NB4 (cell line): ENCODE data around the gene NAT14.

ENCODE experiments used
- DNase-seq: peaks from one replicate; pipeline ENCODE4 v3.0.0; 2010; ENCODE audit warnings: low read depth
- H3K4me3 ChIP-seq: one replicate; pipeline ENCODE4 v1.5.1; 2011; ENCODE audit warnings: mild to moderate bottlenecking, low read depth, low read length, moderate library complexity
- CTCF ChIP-seq: IDR thresholded peaks from one replicate; pipeline ENCODE4 v1.5.1; 2012; ENCODE audit warnings: low read depth, low read length
- MYC ChIP-seq: IDR thresholded peaks from 2 replicates; pipeline ENCODE4 v1.6.1; 2011; ENCODE audit warnings: low read depth, low read length
- POLR2A ChIP-seq: IDR thresholded peaks from 2 replicates; pipeline ENCODE4 v1.6.1; 2011; ENCODE audit warnings: mild to moderate bottlenecking; ENCODE audit not compliant: insufficient read length; ENCODE audit errors: extremely low read depth
- TF ChIP-seq, protein P1 (sequence below): IDR thresholded peaks from 2 replicates; pipeline ENCODE4 v1.6.1; 2011; ENCODE audit warnings: low read depth, low read length

The NAT14 gene

DNA sequence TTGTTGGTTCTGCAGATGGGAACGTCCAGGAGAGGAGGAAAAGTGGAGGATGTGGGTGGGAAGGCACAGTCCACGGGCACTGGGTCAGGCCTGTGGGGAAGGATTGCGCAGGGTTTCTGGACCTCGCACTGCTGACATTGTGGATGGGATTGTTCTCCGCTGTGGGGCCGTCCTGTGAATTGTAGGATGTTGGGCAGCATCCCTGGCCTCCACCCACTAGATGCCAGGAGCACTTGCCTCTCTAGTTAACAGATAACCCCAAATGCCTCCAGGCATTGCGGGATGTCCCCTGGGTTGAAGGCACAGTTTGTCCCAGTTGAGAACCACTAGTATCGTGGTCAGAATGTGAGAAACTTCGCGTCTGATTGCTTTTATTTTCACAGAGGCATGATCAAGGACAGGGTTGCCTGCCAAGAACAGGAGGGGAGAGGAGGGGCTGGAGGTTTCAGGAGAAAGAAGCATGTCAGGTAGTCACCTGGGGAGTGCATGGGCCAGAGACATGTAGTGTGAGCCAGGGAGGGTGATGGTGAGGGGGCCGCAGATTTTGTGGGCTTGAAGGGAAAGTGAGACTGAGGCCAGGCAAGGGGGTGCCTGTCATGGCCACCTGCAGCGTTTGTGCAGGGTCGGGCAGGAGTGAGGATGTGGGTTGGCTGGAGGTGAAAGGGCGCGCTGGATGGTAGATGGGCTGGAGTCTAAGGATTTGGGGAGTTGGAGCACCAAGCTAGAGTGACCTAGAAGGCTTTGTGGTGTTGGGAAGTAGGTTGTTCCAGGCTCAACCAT lies 5.3 kb upstream of the NAT14 start:
- H3K4me3 ChIP-seq = no peak overlapping the region
- TF ChIP-seq MYC (no peak), POLR2A (no peak), CTCF (no peak)
- TF ChIP-seq, protein P1, sequence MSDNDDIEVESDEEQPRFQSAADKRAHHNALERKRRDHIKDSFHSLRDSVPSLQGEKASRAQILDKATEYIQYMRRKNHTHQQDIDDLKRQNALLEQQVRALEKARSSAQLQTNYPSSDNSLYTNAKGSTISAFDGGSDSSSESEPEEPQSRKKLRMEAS = no peak
- no peak for DNase-seq

GRCh38 chr19:55481148-55481793 lies 3.7 kb upstream of the NAT14 start:
- no peak for DNase-seq
- no peak for TF ChIP-seq CTCF
- no peak for TF ChIP-seq MYC
- TF ChIP-seq POLR2A = no peak

DNA sequence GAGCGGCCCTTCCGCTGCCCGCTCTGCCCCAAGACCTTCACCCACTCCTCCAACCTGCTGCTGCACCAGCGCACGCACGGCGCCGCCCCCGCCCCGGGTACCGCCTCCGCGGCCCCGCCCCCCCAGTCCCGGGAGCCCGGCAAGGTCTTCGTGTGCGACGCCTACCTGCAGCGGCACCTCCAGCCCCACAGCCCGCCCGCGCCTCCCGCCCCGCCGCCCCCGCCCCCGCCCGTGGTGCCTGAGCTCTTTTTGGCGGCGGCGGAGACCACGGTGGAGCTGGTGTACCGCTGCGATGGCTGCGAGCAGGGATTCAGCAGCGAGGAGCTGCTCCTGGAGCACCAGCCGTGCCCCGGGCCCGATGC lies 3.2 kb upstream of the NAT14 start:
- H3K4me3 ChIP-seq = no peak overlapping the region
- DNase-seq = no peak
- no peak for TF ChIP-seq CTCF
- no peak for TF ChIP-seq POLR2A
- TF ChIP-seq MYC = no peak
- TF ChIP-seq, protein P1 = no peak

More at GRCh38 chr19:55481148-55481793, 3.7 kb upstream of the NAT14 start:
- no peak overlapping the region for H3K4me3 ChIP-seq

DNA sequence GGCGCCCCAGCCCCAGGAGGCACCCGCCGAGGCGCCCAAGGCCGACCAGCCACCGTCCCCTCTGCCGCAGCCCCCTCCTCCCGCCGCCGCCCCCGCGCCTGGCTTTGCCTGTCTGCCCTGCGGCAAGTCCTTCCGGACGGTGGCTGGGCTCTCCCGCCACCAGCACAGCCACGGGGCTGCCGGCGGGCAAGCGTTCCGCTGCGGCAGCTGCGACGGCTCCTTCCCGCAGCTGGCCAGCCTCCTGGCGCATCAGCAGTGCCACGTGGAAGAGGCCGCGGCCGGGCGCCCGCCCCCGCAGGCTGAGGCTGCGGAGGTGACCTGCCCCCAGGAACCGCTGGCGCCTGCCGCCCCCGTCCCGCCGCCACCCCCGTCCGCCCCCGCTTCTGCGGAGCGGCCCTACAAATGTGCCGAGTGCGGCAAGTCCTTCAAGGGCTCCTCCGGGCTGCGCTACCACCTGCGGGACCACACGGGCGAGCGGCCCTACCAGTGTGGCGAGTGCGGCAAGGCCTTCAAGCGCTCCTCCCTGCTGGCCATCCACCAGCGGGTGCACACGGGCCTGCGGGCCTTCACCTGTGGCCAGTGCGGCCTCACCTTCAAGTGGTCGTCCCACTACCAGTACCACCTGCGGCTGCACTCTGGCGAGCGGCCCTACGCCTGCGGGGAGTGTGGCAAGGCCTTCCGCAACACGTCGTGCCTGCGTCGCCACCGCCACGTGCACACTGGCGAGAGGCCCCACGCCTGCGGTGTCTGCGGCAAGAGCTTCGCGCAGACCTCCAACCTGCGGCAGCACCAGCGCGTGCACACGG lies 2.6 kb upstream of the NAT14 start:
- TF ChIP-seq, protein P1 = no peak
- TF ChIP-seq POLR2A (no peak), MYC (no peak), CTCF (no peak)
- no peak overlapping the region for H3K4me3 ChIP-seq
- DNase-seq = no peak

GRCh38 chr19:55482967-55483705 lies 1.9 kb upstream of the NAT14 start:
- no peak for DNase-seq
- TF ChIP-seq MYC (no peak), POLR2A (no peak), CTCF (no peak)
- TF ChIP-seq, protein P1 = no peak
- H3K4me3 ChIP-seq = no peak overlapping the region
